IMR-90 (cell line): ENCODE measurements around the gene SFTPB.

Source experiments
- BHLHE40 ChIP-seq: fragments of 150-350 bp; IDR thresholded peaks from 2 replicates; pipeline ENCODE4 v1.6.1; 2016; ENCODE audit warnings: mild to moderate bottlenecking, low read depth, low read length
- CEBPB ChIP-seq: IDR thresholded peaks from 2 replicates; pipeline ENCODE4 v1.6.1; 2012; ENCODE audit warnings: low read depth, low read length, improper control_type of control experiment
- CTCF ChIP-seq: conservative IDR thresholded peaks from 2 replicates; pipeline ENCODE4 v1.5.1; 2012; ENCODE audit warnings: mild to moderate bottlenecking, low read depth, low read length, improper control_type of control experiment
- FOS ChIP-seq: fragments of 150-350 bp; IDR thresholded peaks from 2 replicates; pipeline ENCODE4 v1.6.1; 2016; ENCODE audit warnings: low read depth, low read length
- MAFK ChIP-seq: IDR thresholded peaks from 2 replicates; pipeline ENCODE4 v1.6.1; 2012; ENCODE audit warnings: low read depth, low read length, improper control_type of control experiment
- MAZ ChIP-seq: IDR thresholded peaks from 2 replicates; pipeline ENCODE4 v1.6.1; 2012; ENCODE audit warnings: low read depth, mild to moderate bottlenecking, low read length, improper control_type of control experiment, moderate library complexity, borderline replicate concordance
- MXI1 ChIP-seq: IDR thresholded peaks from 2 replicates; pipeline ENCODE4 v1.6.1; 2012; ENCODE audit warnings: low read depth, mild to moderate bottlenecking, low read length, moderate library complexity, borderline replicate concordance
- POLR2A ChIP-seq: IDR thresholded peaks from 2 replicates; pipeline ENCODE4 v1.6.1; 2012; ENCODE audit warnings: mild to moderate bottlenecking, low read depth, low read length
- RAD21 ChIP-seq: IDR thresholded peaks from 2 replicates; pipeline ENCODE4 v1.6.1; 2012; ENCODE audit warnings: low read length, improper control_type of control experiment
- RCOR1 ChIP-seq: IDR thresholded peaks from 2 replicates; pipeline ENCODE4 v1.6.1; 2012; ENCODE audit warnings: mild to moderate bottlenecking, low read length, improper control_type of control experiment; ENCODE audit not compliant: insufficient replicate concordance
- RFX5 ChIP-seq: IDR thresholded peaks from 2 replicates; pipeline ENCODE4 v1.8.0; 2012; ENCODE audit warnings: low read depth, mild to moderate bottlenecking, low read length, moderate library complexity
- SMC3 ChIP-seq: fragments of 150-350 bp; IDR thresholded peaks from 2 replicates; pipeline ENCODE4 v1.6.1; 2016; ENCODE audit warnings: low read depth, mild to moderate bottlenecking, antibody characterized with exemption, low read length, moderate library complexity
- TF ChIP-seq, protein P1 (sequence below): fragments of 150-350 bp; IDR thresholded peaks from 2 replicates; pipeline ENCODE4 v1.6.1; 2017; ENCODE audit warnings: mild to moderate bottlenecking, antibody characterized with exemption, low read length, low read depth
- TF ChIP-seq, protein P2 (sequence below): fragments of 150-350 bp; IDR thresholded peaks from 2 replicates; pipeline ENCODE4 v1.6.1; 2016; ENCODE audit warnings: low read depth, mild to moderate bottlenecking, low read length, moderate library complexity, borderline replicate concordance

DNA sequence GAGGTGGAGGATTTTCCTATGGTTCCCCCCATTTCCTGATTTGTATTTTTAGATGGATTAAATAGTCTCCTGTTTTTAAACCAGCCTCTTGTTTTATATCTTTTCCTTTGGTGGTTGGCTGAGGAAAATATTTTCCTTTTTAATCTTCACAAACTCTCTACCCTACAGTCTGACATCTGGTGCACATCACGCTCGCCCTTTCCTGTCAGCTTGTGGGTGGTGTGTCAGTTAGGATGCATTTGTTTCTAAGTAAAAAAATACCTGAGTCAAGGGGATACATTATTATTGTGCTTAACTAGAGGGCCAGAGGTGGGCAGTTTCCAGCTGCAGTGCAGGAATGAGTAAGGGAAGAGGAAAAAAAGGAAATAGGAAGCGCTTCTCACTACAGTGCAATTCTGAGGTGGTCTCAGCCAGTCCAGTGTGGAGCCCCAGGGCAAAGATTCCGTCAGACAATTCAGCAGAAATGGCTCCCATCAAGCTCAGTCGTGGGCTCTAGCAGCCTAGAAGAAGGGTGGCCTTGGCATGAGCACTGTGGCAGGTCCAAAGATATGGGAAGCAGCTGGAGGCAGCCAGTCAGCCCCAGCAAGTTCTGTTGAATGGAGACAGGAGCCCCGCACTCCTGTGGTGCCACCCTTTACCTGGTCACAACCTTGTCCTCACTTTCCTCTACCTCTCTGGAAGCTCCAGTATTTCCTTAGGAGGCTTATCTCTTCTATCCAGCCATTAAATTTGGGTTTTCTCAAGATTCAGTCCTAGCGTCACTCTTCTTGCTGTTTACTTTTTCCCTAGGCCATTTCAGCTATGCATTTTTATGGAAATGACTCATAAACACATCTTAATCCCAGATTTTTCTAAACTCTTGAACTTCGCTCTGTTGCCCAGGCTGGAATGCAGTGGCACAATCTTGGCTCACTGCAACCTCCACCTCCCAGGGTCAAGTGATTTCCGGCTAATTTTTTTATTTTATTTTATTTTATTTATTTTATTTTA lies 18.5 kb downstream of the SFTPB start:
- no peak for TF ChIP-seq SMC3
- no peak for TF ChIP-seq CTCF
- no peak for TF ChIP-seq RAD21
- TF ChIP-seq POLR2A, result no peak
- no peak for TF ChIP-seq RCOR1
- TF ChIP-seq FOS, result peak; percentile 70
- no peak for TF ChIP-seq RFX5
- TF ChIP-seq MXI1, result no peak
- TF ChIP-seq MAZ, result no peak
- TF ChIP-seq, protein P1, sequence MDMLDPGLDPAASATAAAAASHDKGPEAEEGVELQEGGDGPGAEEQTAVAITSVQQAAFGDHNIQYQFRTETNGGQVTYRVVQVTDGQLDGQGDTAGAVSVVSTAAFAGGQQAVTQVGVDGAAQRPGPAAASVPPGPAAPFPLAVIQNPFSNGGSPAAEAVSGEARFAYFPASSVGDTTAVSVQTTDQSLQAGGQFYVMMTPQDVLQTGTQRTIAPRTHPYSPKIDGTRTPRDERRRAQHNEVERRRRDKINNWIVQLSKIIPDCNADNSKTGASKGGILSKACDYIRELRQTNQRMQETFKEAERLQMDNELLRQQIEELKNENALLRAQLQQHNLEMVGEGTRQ, result no peak
- no peak for TF ChIP-seq MAFK
- TF ChIP-seq CEBPB, result peak; percentile 41; the same call in 1 of the 2 replicates
- TF ChIP-seq, protein P2, sequence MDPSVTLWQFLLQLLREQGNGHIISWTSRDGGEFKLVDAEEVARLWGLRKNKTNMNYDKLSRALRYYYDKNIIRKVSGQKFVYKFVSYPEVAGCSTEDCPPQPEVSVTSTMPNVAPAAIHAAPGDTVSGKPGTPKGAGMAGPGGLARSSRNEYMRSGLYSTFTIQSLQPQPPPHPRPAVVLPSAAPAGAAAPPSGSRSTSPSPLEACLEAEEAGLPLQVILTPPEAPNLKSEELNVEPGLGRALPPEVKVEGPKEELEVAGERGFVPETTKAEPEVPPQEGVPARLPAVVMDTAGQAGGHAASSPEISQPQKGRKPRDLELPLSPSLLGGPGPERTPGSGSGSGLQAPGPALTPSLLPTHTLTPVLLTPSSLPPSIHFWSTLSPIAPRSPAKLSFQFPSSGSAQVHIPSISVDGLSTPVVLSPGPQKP, result no peak
- TF ChIP-seq BHLHE40, result peak; percentile 40
